B cell (primary cell): Measurements from ENCODE around the gene CASS4. TPM values are rescaled to one million over a fixed set of nuclear protein-coding genes. Genes with fewer than 3 reads are reported as not detected.

ENCODE experiments used
- ATAC-seq: fragments of 200-7000 bp; cut with Tn5 transposase; one replicate; pipeline ENCODE4 v1.10.0; 2021; ENCODE audit warnings: low read depth, mild to moderate bottlenecking, moderate number of reproducible peaks, moderate library complexity
- CTCF ChIA-PET: fragments of 350-600 bp; sonication (Branson Sonifier 250); formaldehyde crosslinking; loops from one replicate; lab custom pipeline; 2021; ENCODE audit warnings: antibody characterized with exemption, inconsistent platforms; lab: Charles Lee
- POLR2A ChIA-PET: fragments of 350-600 bp; sonication (Branson Sonifier 250); formaldehyde crosslinking; loops from one replicate; lab custom pipeline; 2021; ENCODE audit warnings: antibody characterized with exemption; lab: Charles Lee
- DNase-seq: peaks from one replicate; pipeline ENCODE4 v3.0.0; 2013
- H2AFZ ChIP-seq: 2 replicates; pipeline ENCODE4 v1.6.1; 2012; ENCODE audit warnings: mild to moderate bottlenecking, low read depth, low read length; ENCODE audit not compliant: insufficient read depth, poor library complexity, severe bottlenecking
- H3K27ac ChIP-seq, 2 donors: 1 replicate in 1 of 2; 2 replicates in 1 of 2; pipeline ENCODE4 v1.5.1; 2012 to 2013; ENCODE audit warnings: low read length in 2 of 2, mild to moderate bottlenecking in 2 of 2, moderate library complexity in 1 of 2
- H3K27me3 ChIP-seq, 4 experiments: fragments of 200-600 bp in 1 of 4; sonication (generic) in 1 of 4; replicated peaks in 1 of 4; 1 replicate in 2 of 4; 2 replicates in 2 of 4; pipeline versions ENCODE4 v1.6.1 to v1.7.0; 2013 to 2016; ENCODE audit warnings: low read length in 3 of 4, mild to moderate bottlenecking in 2 of 4, mixed read lengths in 1 of 4, moderate library complexity in 1 of 4; ENCODE audit not compliant: insufficient read depth in 4 of 4, control insufficient read depth in 3 of 4; ENCODE audit errors: control extremely low read depth in 1 of 4
- H3K36me3 ChIP-seq, 2 experiments: replicated peaks in 1 of 2; 1 replicate in 1 of 2; 2 replicates in 1 of 2; pipeline versions ENCODE4 v1.6.1 to v1.7.1; 2013; ENCODE audit warnings: low read length in 1 of 2; ENCODE audit not compliant: insufficient read depth in 2 of 2, control insufficient read depth in 1 of 2; ENCODE audit errors: control extremely low read depth in 1 of 2, extremely low read depth in 1 of 2
- H3K4me1 ChIP-seq, 2 donors: fragments of 200-600 bp in 1 of 2; sonication (generic) in 1 of 2; 1 replicate in 1 of 2; 2 replicates in 1 of 2; pipeline versions ENCODE4 v1.5.1 to v1.6.1; 2013 to 2017; ENCODE audit warnings: low read length in 2 of 2; ENCODE audit not compliant: control insufficient read depth in 2 of 2, insufficient read depth in 2 of 2
- H3K4me2 ChIP-seq: replicated peaks from 2 replicates; pipeline ENCODE3; 2012; ENCODE audit warnings: mild to moderate bottlenecking, low read depth, low read length; ENCODE audit not compliant: poor library complexity, severe bottlenecking
- H3K4me3 ChIP-seq, 5 experiments: fragments of 200-600 bp in 1 of 5; sonication (generic) in 1 of 5; 1 replicate in 3 of 5; 2 replicates in 2 of 5; pipeline versions ENCODE4 v1.5.1 to v1.7.0; 2011 to 2016; ENCODE audit warnings: low read length in 4 of 5, mild to moderate bottlenecking in 4 of 5, low read depth in 2 of 5, control low read depth in 1 of 5, moderate library complexity in 1 of 5; ENCODE audit not compliant: insufficient read depth in 1 of 5; ENCODE audit errors: control extremely low read depth in 1 of 5, extremely low read depth in 1 of 5
- H3K79me2 ChIP-seq: fragments of 200-600 bp; sonication (generic); one replicate; pipeline ENCODE4 v1.6.0; 2016; ENCODE audit warnings: low read length; ENCODE audit not compliant: control insufficient read depth, insufficient read depth
- H3K9ac ChIP-seq: fragments of 200-600 bp; sonication (generic); 2 replicates; pipeline ENCODE4 v1.6.1; 2017; ENCODE audit warnings: mild to moderate bottlenecking, low read length, moderate library complexity
- H3K9me3 ChIP-seq, 3 donors: one replicate each; pipeline versions ENCODE4 v1.6.1 to v1.7.1; 2013; ENCODE audit warnings: low read length in 2 of 3; ENCODE audit not compliant: control insufficient read depth in 2 of 3, insufficient read depth in 1 of 3; ENCODE audit errors: control extremely low read depth in 1 of 3
- H4K20me1 ChIP-seq: 2 replicates; pipeline ENCODE4 v1.6.0; 2012; ENCODE audit warnings: mild to moderate bottlenecking, low read length; ENCODE audit not compliant: insufficient read depth, control insufficient read depth, poor library complexity, severe bottlenecking
- H3K27ac Mint-ChIP-seq: one replicate; pipeline ENCODE4 v1.8.0; 2021; ENCODE audit warnings: mixed read lengths
- H3K27me3 Mint-ChIP-seq: one replicate; pipeline ENCODE4 v1.8.0; 2021; ENCODE audit warnings: mixed read lengths
- H3K4me1 Mint-ChIP-seq: one replicate; pipeline ENCODE4 v1.8.0; 2021; ENCODE audit warnings: mixed read lengths
- H3K4me3 Mint-ChIP-seq: one replicate; pipeline ENCODE4 v1.8.0; 2021; ENCODE audit warnings: mixed read lengths
- H3K9me3 Mint-ChIP-seq: one replicate; pipeline ENCODE4 v1.8.0; 2022; ENCODE audit warnings: mixed read lengths; ENCODE audit not compliant: insufficient read depth
- CTCF ChIP-seq: fragments of 200-600 bp; IDR thresholded peaks from one replicate; pipeline ENCODE4 v1.8.0; 2022; ENCODE audit warnings: antibody characterized with exemption, mild to moderate bottlenecking
- EZH2 ChIP-seq: IDR thresholded peaks from 2 replicates; pipeline ENCODE4 v1.6.1; 2012; ENCODE audit warnings: borderline replicate concordance, low read depth, mild to moderate bottlenecking, moderate library complexity, low read length; ENCODE audit not compliant: insufficient read depth, poor library complexity, severe bottlenecking
- WGBS: methylation state at CpG from one replicate; pipeline ENCODE4 v1.1.5; 2013; ENCODE audit warnings: missing lambda C conversion rate; ENCODE audit not compliant: insufficient coverage; 5-methylcytosine and 5-hydroxymethylcytosine counted together
- intact Hi-C: fragments of 100-400 bp; cut with micrococcal nuclease; formaldehyde crosslinking; loops from one replicate; pipeline ENCODE4 v1.10.0; 2022
- polyA plus RNA-seq: library from polyadenylated mRNA; depleted of rRNA; stranded (reverse); fragments of >200 nt; gene quantifications from 2 replicates; pipeline ENCODE4 v1.2.3, GENCODE V29; 2012
- total RNA-seq, 2 donors: library from RNA; stranded (reverse); fragments of 120-200 nt in 1 of 2; gene quantifications; 1 replicate in 1 of 2; 2 replicates in 1 of 2; pipeline versions ENCODE4 v1.2.3 to v1.2.4, GENCODE V29; 2013 to 2022

The CASS4 gene
- total and polyA plus RNA-seq, 2 donors (not counting 1 experiment from before 2014, with no cell fraction given) = 0.42 to 0.45 TPM

GRCh38 chr20:56454754-56455153 lies 42.7 kb downstream of the CASS4 start:
- POLR2A ChIA-PET = no interaction called here
- intact Hi-C loops = no loop called here
- ATAC-seq (no peak), DNase-seq (no peak)
- H3K27ac Mint-ChIP-seq = no peak overlapping the region
- WGBS = 85% methylated on average over 6 of the region's 7 CpGs
- Histone ChIP-seq H3K4me2 (no peak overlapping the region), H3K36me3 (peaks cover 0 to 4% of the 10 kb centered on the region in 2 experiments), H3K9ac (no peak overlapping the region), H3K27me3 (no peaks in the 10 kb centered on the region), H4K20me1 (no peaks in the 10 kb centered on the region), H2AFZ (no peak overlapping the region), H3K27ac (no peak overlapping the region), H3K9me3 (no peaks in the 10 kb centered on the region), H3K4me3 (no peak overlapping the region), H3K4me1 (peaks cover 9 to 19% of the 10 kb centered on the region in 2 donors), H3K79me2 (no peaks in the 10 kb centered on the region)
- H3K9me3 Mint-ChIP-seq = no peaks in the 10 kb centered on the region
- peaks cover 11% of the 10 kb centered on the region for H3K4me1 Mint-ChIP-seq
- H3K4me3 Mint-ChIP-seq = no peak overlapping the region
- no peaks in the 10 kb centered on the region for H3K27me3 Mint-ChIP-seq
- CTCF ChIA-PET = no interaction called here
- no peak for TF ChIP-seq EZH2
- TF ChIP-seq CTCF = no peak

GRCh38 chr20:56458206-56458821 lies 46.3 kb downstream of the CASS4 start:
- intact Hi-C loops = no loop called here
- no peak overlapping the region for H3K9ac ChIP-seq
- no peak overlapping the region for H3K27ac Mint-ChIP-seq
- ChIA-PET CTCF (no interaction called here), POLR2A (no interaction called here)
- 92% methylated on average over 22 of the region's 22 CpGs for WGBS
- H3K4me1 ChIP-seq = peaks cover 6 to 19% of the 10 kb centered on the region in 2 donors
- H3K79me2 ChIP-seq = no peaks in the 10 kb centered on the region
- ATAC-seq = no peak
- peaks cover 0 to 4% of the 10 kb centered on the region in 2 experiments for H3K36me3 ChIP-seq
- H3K4me2 ChIP-seq = no peak overlapping the region
- no peak overlapping the region for H2AFZ ChIP-seq
- no peaks in the 10 kb centered on the region for H3K9me3 Mint-ChIP-seq
- H3K9me3 ChIP-seq = no peaks in the 10 kb centered on the region
- peaks cover 10% of the 10 kb centered on the region for H3K4me1 Mint-ChIP-seq
- TF ChIP-seq CTCF (no peak), EZH2 (no peak)
- H3K4me3 ChIP-seq = no peak overlapping the region
- no peaks in the 10 kb centered on the region for H3K27me3 Mint-ChIP-seq
- H3K27me3 ChIP-seq = no peaks in the 10 kb centered on the region
- no peak for DNase-seq
- no peak overlapping the region for H3K4me3 Mint-ChIP-seq
- no peaks in the 10 kb centered on the region for H4K20me1 ChIP-seq
- no peak overlapping the region for H3K27ac ChIP-seq
